Stomach (tissue), 4 donors: ENCODE measurements around the gene MICAL3.

Source experiments
- CTCF ChIP-seq, 7 experiments: fragments of 450-650 bp in 4 of 7; fragments of 200-600 bp in 3 of 7; sonication (generic) in 3 of 7; IDR thresholded peaks; one replicate each; pipeline ENCODE4 v1.5.1; 2016 to 2019; ENCODE audit warnings: antibody characterized with exemption in 7 of 7, control low read depth in 2 of 7, mild to moderate bottlenecking in 1 of 7
- EP300 ChIP-seq: sonication (generic); formaldehyde crosslinking; IDR thresholded peaks from one replicate; pipeline ENCODE4 v1.6.1; 2017; ENCODE audit warnings: antibody characterized with exemption
- POLR2A ChIP-seq, 4 donors: fragments of 450-650 bp; IDR thresholded peaks; one replicate each; pipeline ENCODE4 v1.6.1; 2016; ENCODE audit warnings: antibody characterized with exemption in 4 of 4, control low read depth in 2 of 4, mild to moderate bottlenecking in 1 of 4, moderate library complexity in 1 of 4
- POLR2AphosphoS5 ChIP-seq, 3 donors: sonication (generic); formaldehyde crosslinking; IDR thresholded peaks; one replicate each; pipeline ENCODE4 v1.6.1; 2016; ENCODE audit warnings: antibody characterized with exemption in 3 of 3

- TF ChIP-seq CTCF (IDR thresholded peaks at IDR 0.05) (no peak), POLR2A (IDR thresholded peaks at IDR 0.05) (no peak), EP300 (no peak), POLR2AphosphoS5 (IDR thresholded peaks at IDR 0.05) (no peak)
Observed at GRCh38 chr22:18013947-18014346, 10.4 kb downstream of the MICAL3 start.
